GM08714 (cell line): ENCODE results near the gene RNF223.

ENCODE experiments used
- H3K4me3 ChIP-seq: fragments of 200-500 bp; sonication (Bioruptor generic); 2 replicates; pipeline ENCODE4 v1.5.1; 2014; ENCODE audit warnings: mild to moderate bottlenecking, low read length, inconsistent platforms
- ZNF274 ChIP-seq: IDR thresholded peaks from 2 replicates; pipeline ENCODE4 v1.6.1; 2012; ENCODE audit warnings: mild to moderate bottlenecking, low read depth, low read length

RNF223 gene

GRCh38 chr1:1024771-1025699 is 49.1 kb downstream of the RNF223 start:
- no peak overlapping the region for H3K4me3 ChIP-seq
- no peak for TF ChIP-seq ZNF274

- no peak overlapping the region for H3K4me3 ChIP-seq
- no peak for TF ChIP-seq ZNF274
Observed at GRCh38 chr1:1024149-1024770, 49.8 kb downstream of the RNF223 start.

- TF ChIP-seq ZNF274, result no peak
- no peak overlapping the region for H3K4me3 ChIP-seq
Observed at GRCh38 chr1:1023700-1024099, 50.4 kb downstream of the RNF223 start.

GRCh38 chr1:1022302-1023009 is 51.6 kb downstream of the RNF223 start:
- TF ChIP-seq ZNF274, result no peak
- no peak overlapping the region for H3K4me3 ChIP-seq

- no peak for TF ChIP-seq ZNF274
- no peak overlapping the region for H3K4me3 ChIP-seq
Observed at GRCh38 chr1:1021920-1022259, 52.2 kb downstream of the RNF223 start.

GRCh38 chr1:1021010-1021919 is 52.8 kb downstream of the RNF223 start:
- no peak for TF ChIP-seq ZNF274
- peak overlapping the region; percentile 30 for H3K4me3 ChIP-seq
